ENCODE data around the gene MEF2B. TPM values are rescaled to one million over a fixed set of nuclear protein-coding genes. Genes with fewer than 3 reads are reported as not detected.

Gene MEF2B
- total and polyA plus RNA-seq, 8 donors: 0.93 to 7.2 (median 2.9) TPM; not detected in 5

- Histone ChIP-seq H3K9me3 (no peaks in the 10 kb centered on the region), H3K4me3 (peak overlapping the region; percentile 62 to 74 (median 68)), H3K27ac (peak overlapping the region in 4 of 5 donors; percentile 75 to 88 (median 84)), H3K27me3 (peaks cover 0 to 12% (median 0%) of the 10 kb centered on the region in 3 donors), H3K4me1 (peaks cover 7 to 24% (median 18%) of the 10 kb centered on the region in 4 donors), H3K36me3 (peaks cover 15 to 49% (median 48%) of the 10 kb centered on the region in 4 donors)
- no peak for DNase-seq
- intact Hi-C loops (cut with DNase I; ENCODE audit: low total_unique reads): no loop called here
- whole genome bisulfite sequencing, 5 donors: 70 to 72% (median 70%) methylated on average over 19 of the region's 19 CpGs
- TF ChIP-seq POLR2A (IDR thresholded peaks at IDR 0.05) (no peak), POLR2AphosphoS5 (IDR thresholded peaks at IDR 0.05) (no peak), CTCF (IDR thresholded peaks at IDR 0.05) (no peak), EP300 (IDR thresholded peaks at IDR 0.05) (no peak)
Observed at GRCh38 chr19:19201697-19202630, 31.9 kb upstream of the MEF2B start.

GRCh38 chr19:19193926-19194325 is 23.9 kb upstream of the MEF2B start:
- H3K27ac ChIP-seq: peak overlapping the region in 2 of 5 donors; percentile 99 to 100
- WGBS, 5 donors: 67 to 81% (median 78%) methylated on average over 5 of the region's 5 CpGs
- peaks cover 34 to 55% (median 46%) of the 10 kb centered on the region in 4 donors for H3K4me1 ChIP-seq
- DNase-seq: no peak
- no peaks in the 10 kb centered on the region for H3K9me3 ChIP-seq
- H3K4me3 ChIP-seq: peak overlapping the region in 2 of 4 donors; percentile 95 to 96
- peaks cover 16 to 48% (median 34%) of the 10 kb centered on the region in 4 donors for H3K36me3 ChIP-seq
- no peak for TF ChIP-seq POLR2A (IDR thresholded peaks at IDR 0.05)
- no peak for TF ChIP-seq POLR2AphosphoS5 (IDR thresholded peaks at IDR 0.05)
- no peak for TF ChIP-seq EP300 (IDR thresholded peaks at IDR 0.05)
- no peak for TF ChIP-seq CTCF (IDR thresholded peaks at IDR 0.05)
- intact Hi-C loops (cut with DNase I; ENCODE audit: low total_unique reads): no loop called here
- H3K27me3 ChIP-seq: no peaks in the 10 kb centered on the region

- Histone ChIP-seq H3K4me3 (peak overlapping the region; percentile 93 to 96 (median 96)), H3K27ac (peak overlapping the region; percentile 60 to 100 (median 99)), H3K4me1 (peaks cover 34 to 59% (median 53%) of the 10 kb centered on the region in 4 donors), H3K36me3 (peaks cover 9 to 44% (median 24%) of the 10 kb centered on the region in 4 donors), H3K27me3 (no peaks in the 10 kb centered on the region), H3K9me3 (no peaks in the 10 kb centered on the region)
- WGBS, 5 donors: 0 to 1% (median 0%) methylated on average over 19 to 22 of the region's 22 CpGs
- no peak for TF ChIP-seq EP300 (IDR thresholded peaks at IDR 0.05)
- no peak for TF ChIP-seq POLR2AphosphoS5 (IDR thresholded peaks at IDR 0.05)
- TF ChIP-seq CTCF (IDR thresholded peaks at IDR 0.05): no peak
- TF ChIP-seq POLR2A (IDR thresholded peaks at IDR 0.05): no peak
- intact Hi-C loops (cut with DNase I; ENCODE audit: low total_unique reads): no loop called here
- DNase-seq: no peak
Observed at GRCh38 chr19:19192910-19193423, 22.9 kb upstream of the MEF2B start.

- Histone ChIP-seq H3K4me3 (peak within 1 kb of the TSS; percentile 93 to 96 (median 96)), H3K36me3 (peaks cover 7 to 42% (median 18%) of the 10 kb centered on the region in 4 donors), H3K9me3 (no peaks in the 10 kb centered on the region), H3K27me3 (no peaks in the 10 kb centered on the region), H3K27ac (peak within 1 kb of the TSS; percentile 92 to 100 (median 99)), H3K4me1 (peaks cover 34 to 59% (median 53%) of the 10 kb centered on the region in 4 donors)
- DNase-seq: peak; percentile 100
- WGBS, 5 donors: 0% methylated on average over 43 to 53 of the region's 53 CpGs
- intact Hi-C loops (cut with DNase I; ENCODE audit: low total_unique reads): no loop called here
- no peak for TF ChIP-seq CTCF (IDR thresholded peaks at IDR 0.05)
- TF ChIP-seq EP300 (IDR thresholded peaks at IDR 0.05): no peak
- TF ChIP-seq POLR2AphosphoS5 (IDR thresholded peaks at IDR 0.05): peak; percentile 53 to 83 (median 74)
- peak in 1 of 4 donors; percentile 23 for TF ChIP-seq POLR2A (IDR thresholded peaks at IDR 0.05)
Observed at GRCh38 chr19:19192078-19192882, 22.2 kb upstream of the MEF2B start, which contains the start of the genes BORCS8 and RFXANK. Gene BORCS8, minus strand, starts transcription at chr19:19192152. Its CDS starts 35 bp downstream, at chr19:19192117. Gene RFXANK, plus strand, starts transcription at chr19:19192258. Its CDS starts 1,689 bp downstream, at chr19:19193947.
